Natural killer cell (primary cell): ENCODE data around the gene ADGRB3. TPM values are rescaled to one million over a fixed set of nuclear protein-coding genes. Genes with fewer than 3 reads are reported as not detected.
"Not testable (repeated sequence)": the region's sequence is repeated elsewhere in the genome, so short reads cannot be mapped to it uniquely, and the experiment has no call there.

Experiments
- ATAC-seq, 3 donors: fragments of 150-1000 bp in 2 of 3; fragments of 200-7000 bp in 1 of 3; cut with Tn5 transposase; 1 replicate in 1 of 3; 2 replicates in 2 of 3; pipeline ENCODE4 v1.10.0; 2021; ENCODE audit warnings: mild to moderate bottlenecking in 2 of 3, moderate library complexity in 2 of 3
- DNase-seq, 2 donors: peaks; one replicate each; pipeline versions ENCODE4 v3.0.0 to v3.0.0-alpha.2; 2013 to 2021; ENCODE audit warnings: mixed read lengths in 1 of 2
- H3K27ac ChIP-seq: one replicate; pipeline ENCODE4 v1.5.1; 2013; ENCODE audit warnings: mild to moderate bottlenecking, low read length
- H3K27me3 ChIP-seq: one replicate; pipeline ENCODE4 v1.6.1; 2013; ENCODE audit warnings: low read length; ENCODE audit not compliant: control insufficient read depth, insufficient read depth
- H3K36me3 ChIP-seq: one replicate; pipeline ENCODE4 v1.6.1; 2013; ENCODE audit warnings: low read length; ENCODE audit not compliant: control insufficient read depth, insufficient read depth
- H3K4me1 ChIP-seq: one replicate; pipeline ENCODE4 v1.6.1; 2013; ENCODE audit warnings: low read length; ENCODE audit not compliant: control insufficient read depth, insufficient read depth
- H3K4me3 ChIP-seq: one replicate; pipeline ENCODE4 v1.5.1; 2013; ENCODE audit warnings: low read length
- H3K9me3 ChIP-seq: one replicate; pipeline ENCODE4 v1.6.1; 2013; ENCODE audit warnings: low read length; ENCODE audit not compliant: control insufficient read depth, insufficient read depth
- H3K27ac Mint-ChIP-seq, 2 donors: one replicate each; pipeline ENCODE4 v1.8.0; 2022; ENCODE audit warnings: mild to moderate bottlenecking in 2 of 2, mixed read lengths in 2 of 2, moderate library complexity in 1 of 2
- H3K27me3 Mint-ChIP-seq, 2 donors: one replicate each; pipeline ENCODE4 v1.8.0; 2022; ENCODE audit warnings: low read depth in 2 of 2, mixed read lengths in 2 of 2
- H3K36me3 Mint-ChIP-seq: one replicate; pipeline ENCODE4 v1.8.0; 2022; ENCODE audit warnings: mixed read lengths
- H3K4me1 Mint-ChIP-seq, 2 donors: one replicate each; pipeline ENCODE4 v1.8.0; 2022; ENCODE audit warnings: mixed read lengths in 2 of 2
- H3K4me3 Mint-ChIP-seq: one replicate; pipeline ENCODE4 v1.8.0; 2022; ENCODE audit warnings: mild to moderate bottlenecking, moderate library complexity, mixed read lengths
- H3K9me3 Mint-ChIP-seq, 2 donors: one replicate each; pipeline ENCODE4 v1.8.0; 2022; ENCODE audit warnings: mixed read lengths in 2 of 2
- WGBS: methylation state at CpG from one replicate; pipeline ENCODE4 v1.1.7; 2013; ENCODE audit warnings: missing lambda C conversion rate; ENCODE audit not compliant: insufficient coverage; 5-methylcytosine and 5-hydroxymethylcytosine counted together
- intact Hi-C: fragments of 100-400 bp; cut with micrococcal nuclease; formaldehyde crosslinking; loops from one replicate; pipeline ENCODE4 v1.14.2; 2022
- total RNA-seq, 4 donors: library from RNA; stranded (reverse); fragments of 120-200 nt in 1 of 4; gene quantifications; one replicate each; pipeline versions ENCODE4 v1.2.3 to v1.2.4, GENCODE V29; 2013 to 2022
- TF ChIP-seq, protein P1 (sequence below): fragments of 200-600 bp; IDR thresholded peaks from one replicate; pipeline ENCODE4 v1.8.0; 2022; ENCODE audit warnings: antibody characterized with exemption

ADGRB3 gene
- total RNA-seq, 3 donors from 2014 or later (not counting 1 experiment from before 2014, with no cell fraction given): not detected

- intact Hi-C loops: no loop called here
These were observed 276.7 kb downstream of the ADGRB3 start for GRCh38 chr6:68911811-68912210.

DNA sequence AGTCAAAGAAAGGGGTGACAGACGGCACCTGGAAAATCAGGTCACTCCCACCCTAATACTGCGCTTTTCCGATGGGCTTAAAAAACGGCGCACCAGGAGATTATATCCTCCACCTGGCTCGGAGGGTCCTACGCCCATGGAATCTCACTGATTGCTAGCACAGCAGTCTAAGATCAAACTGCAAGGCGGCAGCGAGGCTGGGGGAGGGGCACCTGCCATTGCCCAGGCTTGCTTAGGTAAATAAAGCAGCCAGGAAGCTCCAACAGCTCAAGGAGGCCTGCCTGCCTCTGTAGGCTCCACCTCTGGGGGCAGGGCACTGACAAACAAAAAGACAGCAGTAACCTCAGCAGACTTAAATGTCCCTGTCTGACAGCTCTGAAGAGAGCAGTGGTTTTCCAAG is 277.7 kb downstream of the ADGRB3 start:
- H3K9me3 ChIP-seq, DNase-seq, H3K4me3 ChIP-seq, ATAC-seq, H3K4me1 ChIP-seq, H3K4me3 Mint-ChIP-seq, intact Hi-C loops, H3K27ac ChIP-seq, H3K36me3 ChIP-seq, H3K27ac Mint-ChIP-seq, H3K27me3 ChIP-seq, H3K36me3 Mint-ChIP-seq, H3K4me1 Mint-ChIP-seq, H3K27me3 Mint-ChIP-seq: not testable (repeated sequence)
- peaks cover 8 to 13% of the 10 kb centered on the region in 2 donors for H3K9me3 Mint-ChIP-seq
- 96% methylated on average over 9 of the region's 9 CpGs for WGBS

More at GRCh38 chr6:68911811-68912210, 276.7 kb downstream of the ADGRB3 start:
- Mint-ChIP-seq H3K4me3 (no peak overlapping the region), H3K27ac (no peak overlapping the region), H3K4me1 (no peaks in the 10 kb centered on the region), H3K9me3 (peaks cover 6 to 11% of the 10 kb centered on the region in 2 donors), H3K36me3 (peaks cover 9% of the 10 kb centered on the region), H3K27me3 (no peaks in the 10 kb centered on the region)
- TF ChIP-seq, protein P1, sequence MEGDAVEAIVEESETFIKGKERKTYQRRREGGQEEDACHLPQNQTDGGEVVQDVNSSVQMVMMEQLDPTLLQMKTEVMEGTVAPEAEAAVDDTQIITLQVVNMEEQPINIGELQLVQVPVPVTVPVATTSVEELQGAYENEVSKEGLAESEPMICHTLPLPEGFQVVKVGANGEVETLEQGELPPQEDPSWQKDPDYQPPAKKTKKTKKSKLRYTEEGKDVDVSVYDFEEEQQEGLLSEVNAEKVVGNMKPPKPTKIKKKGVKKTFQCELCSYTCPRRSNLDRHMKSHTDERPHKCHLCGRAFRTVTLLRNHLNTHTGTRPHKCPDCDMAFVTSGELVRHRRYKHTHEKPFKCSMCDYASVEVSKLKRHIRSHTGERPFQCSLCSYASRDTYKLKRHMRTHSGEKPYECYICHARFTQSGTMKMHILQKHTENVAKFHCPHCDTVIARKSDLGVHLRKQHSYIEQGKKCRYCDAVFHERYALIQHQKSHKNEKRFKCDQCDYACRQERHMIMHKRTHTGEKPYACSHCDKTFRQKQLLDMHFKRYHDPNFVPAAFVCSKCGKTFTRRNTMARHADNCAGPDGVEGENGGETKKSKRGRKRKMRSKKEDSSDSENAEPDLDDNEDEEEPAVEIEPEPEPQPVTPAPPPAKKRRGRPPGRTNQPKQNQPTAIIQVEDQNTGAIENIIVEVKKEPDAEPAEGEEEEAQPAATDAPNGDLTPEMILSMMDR: no peak
- DNase-seq (no peak), ATAC-seq (no peak)
- Histone ChIP-seq H3K4me1 (no peaks in the 10 kb centered on the region), H3K9me3 (no peaks in the 10 kb centered on the region), H3K27me3 (no peaks in the 10 kb centered on the region), H3K4me3 (no peak overlapping the region), H3K27ac (no peak overlapping the region), H3K36me3 (no peaks in the 10 kb centered on the region)

GRCh38 chr6:68915586-68915985 is 280.5 kb downstream of the ADGRB3 start:
- TF ChIP-seq, protein P1: no peak
- ATAC-seq (no peak), DNase-seq (no peak)
- no peak overlapping the region for H3K27ac ChIP-seq
- H3K27me3 ChIP-seq: no peaks in the 10 kb centered on the region
- H3K4me1 ChIP-seq: no peaks in the 10 kb centered on the region
- H3K9me3 ChIP-seq: no peaks in the 10 kb centered on the region
- 80% methylated on average over 1 of the region's 2 CpGs for WGBS
- peaks cover 9 to 13% of the 10 kb centered on the region in 2 donors for H3K9me3 Mint-ChIP-seq
- intact Hi-C loops: no loop called here
- no peak overlapping the region for H3K4me3 ChIP-seq
- H3K36me3 Mint-ChIP-seq: no peaks in the 10 kb centered on the region
- H3K4me1 Mint-ChIP-seq: no peaks in the 10 kb centered on the region
- no peaks in the 10 kb centered on the region for H3K36me3 ChIP-seq
- H3K4me3 Mint-ChIP-seq: no peak overlapping the region
- no peaks in the 10 kb centered on the region for H3K27me3 Mint-ChIP-seq
- no peak overlapping the region for H3K27ac Mint-ChIP-seq

GRCh38 chr6:68919537-68919936 is 284.5 kb downstream of the ADGRB3 start:
- Histone ChIP-seq H3K36me3 (no peaks in the 10 kb centered on the region), H3K27ac (no peak overlapping the region), H3K27me3 (no peaks in the 10 kb centered on the region), H3K4me1 (no peaks in the 10 kb centered on the region), H3K9me3 (no peaks in the 10 kb centered on the region), H3K4me3 (no peak overlapping the region)
- DNase-seq (no peak), ATAC-seq (no peak)
- Mint-ChIP-seq H3K4me3 (no peak overlapping the region), H3K36me3 (no peaks in the 10 kb centered on the region), H3K9me3 (peaks cover 13 to 15% of the 10 kb centered on the region in 2 donors), H3K27me3 (no peaks in the 10 kb centered on the region), H3K27ac (no peak overlapping the region), H3K4me1 (no peaks in the 10 kb centered on the region)
- TF ChIP-seq, protein P1: no peak
- intact Hi-C loops: no loop called here
- 90% methylated on average over 3 of the region's 3 CpGs for WGBS
